Neutrophil (primary cell): Measurements from ENCODE around the gene TAS2R42.

Experiments used
- H3K27ac ChIP-seq: fragments of 200-600 bp; sonication (generic); 2 replicates; pipeline ENCODE4 v1.5.1; 2016; ENCODE audit warnings: mild to moderate bottlenecking, moderate library complexity
- H3K27me3 ChIP-seq: fragments of 200-600 bp; sonication (generic); 2 replicates; pipeline ENCODE4 v1.6.0; 2016; ENCODE audit warnings: mild to moderate bottlenecking
- H3K36me3 ChIP-seq: fragments of 200-600 bp; sonication (generic); 2 replicates; pipeline ENCODE4 v1.5.1; 2017
- H3K4me1 ChIP-seq, 2 experiments: fragments of 200-600 bp in 1 of 2; sonication (generic) in 1 of 2; 1 replicate in 1 of 2; 2 replicates in 1 of 2; pipeline versions ENCODE4 v1.5.1 to v1.6.1; 2013 to 2016; ENCODE audit warnings: low read depth in 1 of 2, low read length in 1 of 2, mild to moderate bottlenecking in 1 of 2, moderate library complexity in 1 of 2; ENCODE audit not compliant: control insufficient read depth in 1 of 2, insufficient read depth in 1 of 2
- H3K4me3 ChIP-seq, 2 experiments: fragments of 200-600 bp in 1 of 2; sonication (generic) in 1 of 2; 1 replicate in 1 of 2; 2 replicates in 1 of 2; pipeline ENCODE4 v1.5.1; 2013 to 2016; ENCODE audit warnings: low read depth in 1 of 2, low read length in 1 of 2, mild to moderate bottlenecking in 1 of 2, moderate library complexity in 1 of 2
- H3K9me3 ChIP-seq: fragments of 200-600 bp; sonication (generic); 2 replicates; pipeline ENCODE4 v1.5.1; 2016
- CTCF ChIP-seq: fragments of 200-600 bp; sonication (generic); IDR thresholded peaks from 2 replicates; pipeline ENCODE4 v1.5.1; 2016; ENCODE audit warnings: antibody characterized with exemption

TAS2R42 gene

DNA sequence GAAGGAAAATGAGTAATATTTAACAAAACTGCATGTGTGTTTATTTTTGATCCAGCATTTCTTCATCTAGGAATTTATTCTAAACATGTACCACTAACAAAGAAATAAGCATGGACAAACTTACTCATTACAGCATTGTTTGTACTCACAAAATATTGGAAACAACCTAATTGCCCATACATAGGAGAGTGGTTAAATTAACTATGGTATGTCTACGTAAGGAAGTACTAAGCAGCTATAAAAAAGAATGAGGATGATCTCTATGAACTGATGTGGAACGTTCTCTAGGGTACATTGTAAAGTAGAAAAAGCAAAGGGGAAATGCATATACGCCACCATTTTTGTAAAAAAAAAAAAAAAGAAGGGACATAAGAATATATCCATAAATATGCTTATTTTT is 17.4 kb upstream of the TAS2R42 start:
- Histone ChIP-seq H3K9me3 (no peaks in the 10 kb centered on the region), H3K36me3 (no peaks in the 10 kb centered on the region), H3K4me3 (no peak overlapping the region), H3K27me3 (no peaks in the 10 kb centered on the region), H3K27ac (no peak overlapping the region), H3K4me1 (no peaks in the 10 kb centered on the region)
- no peak for TF ChIP-seq CTCF

- H3K27me3 ChIP-seq, result no peaks in the 10 kb centered on the region
- no peak overlapping the region for H3K27ac ChIP-seq
- no peaks in the 10 kb centered on the region for H3K4me1 ChIP-seq
- no peak overlapping the region for H3K4me3 ChIP-seq
- H3K36me3 ChIP-seq, result no peaks in the 10 kb centered on the region
- TF ChIP-seq CTCF, result no peak
- H3K9me3 ChIP-seq, result no peaks in the 10 kb centered on the region
Measured at GRCh38 chr12:11202811-11203210, 16.1 kb upstream of the TAS2R42 start.

DNA sequence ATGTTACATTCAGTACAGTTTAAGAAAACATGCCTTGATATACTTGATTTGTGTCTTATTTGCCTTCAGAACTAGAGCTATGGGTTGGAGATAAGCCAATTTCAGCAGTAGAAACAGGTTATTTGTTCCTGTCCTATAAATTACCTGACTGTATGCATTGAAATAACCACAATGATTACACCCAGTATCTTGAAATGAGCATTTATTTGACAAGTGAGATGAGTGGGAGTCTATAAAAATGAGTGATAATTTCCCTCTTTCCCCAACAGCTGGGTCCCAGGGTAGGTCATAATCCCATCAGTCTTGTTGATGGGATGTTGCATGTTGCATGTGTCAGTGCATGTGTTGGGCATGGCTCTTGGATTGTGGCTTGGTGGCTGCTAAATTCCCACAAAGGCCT is 3.7 kb downstream of the TAS2R42 start:
- H3K27ac ChIP-seq, result no peak overlapping the region
- no peaks in the 10 kb centered on the region for H3K9me3 ChIP-seq
- no peaks in the 10 kb centered on the region for H3K27me3 ChIP-seq
- H3K4me1 ChIP-seq, result no peaks in the 10 kb centered on the region
- no peak for TF ChIP-seq CTCF
- no peak overlapping the region for H3K4me3 ChIP-seq
- no peaks in the 10 kb centered on the region for H3K36me3 ChIP-seq

- H3K4me1 ChIP-seq, result no peaks in the 10 kb centered on the region
- H3K27me3 ChIP-seq, result no peaks in the 10 kb centered on the region
- H3K27ac ChIP-seq, result no peak overlapping the region
- no peak for TF ChIP-seq CTCF
- no peaks in the 10 kb centered on the region for H3K9me3 ChIP-seq
- no peak overlapping the region for H3K4me3 ChIP-seq
- no peaks in the 10 kb centered on the region for H3K36me3 ChIP-seq
Measured at GRCh38 chr12:11182529-11182928, 4.2 kb downstream of the TAS2R42 start.

DNA sequence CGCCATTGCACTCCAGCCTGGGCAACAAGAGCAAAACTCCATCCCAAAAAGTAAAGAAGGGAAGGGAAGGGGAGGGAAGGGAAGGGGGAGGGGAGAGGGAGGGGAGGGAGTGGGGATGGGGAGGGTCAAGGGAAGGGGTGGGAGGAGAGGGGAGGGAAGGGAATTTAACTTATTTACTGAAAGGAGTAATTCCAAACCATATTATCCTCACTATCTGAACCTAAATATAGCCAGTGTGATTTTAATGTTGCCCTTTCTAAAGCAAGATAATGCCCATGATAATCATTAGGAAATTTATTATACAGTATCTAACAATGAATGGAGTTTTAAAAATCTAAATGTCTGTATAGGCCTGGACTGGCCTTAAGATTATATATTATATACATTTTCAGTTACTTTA is 8.5 kb downstream of the TAS2R42 start:
- no peak overlapping the region for H3K27ac ChIP-seq
- TF ChIP-seq CTCF, result no peak
- H3K36me3 ChIP-seq, result no peaks in the 10 kb centered on the region
- H3K27me3 ChIP-seq, result no peaks in the 10 kb centered on the region
- H3K9me3 ChIP-seq, result no peaks in the 10 kb centered on the region
- no peak overlapping the region for H3K4me3 ChIP-seq
- H3K4me1 ChIP-seq, result no peaks in the 10 kb centered on the region

DNA sequence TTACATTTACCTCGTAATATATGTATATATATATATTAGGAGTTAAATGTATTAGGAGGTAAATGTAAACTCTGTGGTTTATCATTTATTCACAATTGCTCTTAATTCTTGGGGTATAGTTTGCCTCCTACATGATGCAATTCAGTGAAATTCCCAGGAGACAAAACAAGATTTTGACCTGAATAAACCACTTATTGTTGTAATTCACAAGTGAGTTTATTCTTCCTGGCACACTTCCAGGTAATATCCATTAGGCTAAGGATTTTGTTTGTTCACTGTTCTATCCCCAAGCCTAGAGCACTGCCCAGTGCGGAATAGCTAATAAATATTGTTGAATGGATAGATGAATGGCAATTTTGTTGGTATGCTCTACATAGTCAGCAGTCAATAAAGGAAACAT is 12.7 kb downstream of the TAS2R42 start:
- no peak overlapping the region for H3K4me3 ChIP-seq
- no peak overlapping the region for H3K27ac ChIP-seq
- H3K27me3 ChIP-seq, result no peaks in the 10 kb centered on the region
- H3K4me1 ChIP-seq, result peaks cover 6 to 8% of the 10 kb centered on the region in 2 experiments
- no peaks in the 10 kb centered on the region for H3K36me3 ChIP-seq
- TF ChIP-seq CTCF, result no peak
- no peaks in the 10 kb centered on the region for H3K9me3 ChIP-seq
